Measurements from ENCODE around the gene PTTG2. TPM values are rescaled to one million over a fixed set of nuclear protein-coding genes. Genes with fewer than 3 reads are reported as not detected.

The PTTG2 gene
- total RNA-seq, 1 experiment from 2014 or later, result not detected

DNA sequence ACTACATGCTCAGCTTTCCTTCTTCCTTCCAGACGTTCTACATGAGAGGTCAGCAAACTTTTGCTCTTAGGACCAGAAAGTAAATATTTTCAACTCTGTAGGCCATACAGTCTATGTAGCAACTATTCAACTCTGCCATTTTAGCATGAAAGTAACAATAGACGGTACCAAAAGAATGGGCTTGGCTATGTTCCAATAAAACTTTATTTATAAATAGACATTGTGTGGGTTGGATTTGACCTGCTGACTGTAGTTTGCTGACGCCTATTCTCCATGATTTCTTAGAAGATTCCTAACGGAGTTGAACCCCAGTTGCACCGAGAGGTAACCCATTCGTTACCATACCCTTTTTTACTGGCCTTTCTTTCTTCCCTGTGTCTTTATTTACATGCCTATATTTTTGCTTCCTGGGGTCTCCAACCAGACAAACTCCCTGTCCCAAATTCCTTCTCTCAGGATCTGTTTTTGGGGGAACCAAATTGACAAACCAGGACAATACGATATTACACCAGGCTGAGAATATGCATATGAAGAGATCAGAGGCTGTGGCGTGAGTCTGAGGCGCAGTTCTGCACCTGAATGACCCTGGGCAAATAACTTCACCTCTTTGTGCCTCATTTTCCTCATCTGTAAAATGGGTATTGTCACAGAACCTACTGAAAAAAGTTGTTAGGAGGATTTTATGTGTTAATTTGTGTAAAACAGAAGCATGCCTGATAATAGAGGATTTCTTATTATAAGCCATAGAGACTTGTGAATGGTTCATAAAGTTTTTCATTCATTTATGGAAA, 10.4 kb upstream of the PTTG2 start:
- Histone ChIP-seq H3K9ac (ENCODE audit: low read length) (no peak overlapping the region), H2AFZ (ENCODE audit: low read length) (no peak overlapping the region), H3K4me1 (ENCODE audit: low read length) (no peaks in the 10 kb centered on the region), H3K9me2 (replicated peaks; ENCODE audit: insufficient read depth, low read length) (no peaks in the 10 kb centered on the region), H3K79me2 (ENCODE audit: low read length) (0 out of 2 replicates have a peak, but pooled peaks cover 6% of the 10 kb centered on the region), H3K4me3 (ENCODE audit: low read length) (no peak overlapping the region), H3K36me3 (ENCODE audit: insufficient read depth, low read length) (no peaks in the 10 kb centered on the region), H3K9me3 (ENCODE audit: low read length) (no peaks in the 10 kb centered on the region), H3K27me3 (ENCODE audit: low read length) (no peaks in the 10 kb centered on the region), H4K20me1 (ENCODE audit: insufficient read depth, low read depth, low read length) (no peaks in the 10 kb centered on the region), H3K27ac (ENCODE audit: low read length) (no peak overlapping the region), H3K4me2 (ENCODE audit: low read depth, low read length, poor library complexity, severe bottlenecking) (no peak overlapping the region)
- no peak for DNase-seq

DNA sequence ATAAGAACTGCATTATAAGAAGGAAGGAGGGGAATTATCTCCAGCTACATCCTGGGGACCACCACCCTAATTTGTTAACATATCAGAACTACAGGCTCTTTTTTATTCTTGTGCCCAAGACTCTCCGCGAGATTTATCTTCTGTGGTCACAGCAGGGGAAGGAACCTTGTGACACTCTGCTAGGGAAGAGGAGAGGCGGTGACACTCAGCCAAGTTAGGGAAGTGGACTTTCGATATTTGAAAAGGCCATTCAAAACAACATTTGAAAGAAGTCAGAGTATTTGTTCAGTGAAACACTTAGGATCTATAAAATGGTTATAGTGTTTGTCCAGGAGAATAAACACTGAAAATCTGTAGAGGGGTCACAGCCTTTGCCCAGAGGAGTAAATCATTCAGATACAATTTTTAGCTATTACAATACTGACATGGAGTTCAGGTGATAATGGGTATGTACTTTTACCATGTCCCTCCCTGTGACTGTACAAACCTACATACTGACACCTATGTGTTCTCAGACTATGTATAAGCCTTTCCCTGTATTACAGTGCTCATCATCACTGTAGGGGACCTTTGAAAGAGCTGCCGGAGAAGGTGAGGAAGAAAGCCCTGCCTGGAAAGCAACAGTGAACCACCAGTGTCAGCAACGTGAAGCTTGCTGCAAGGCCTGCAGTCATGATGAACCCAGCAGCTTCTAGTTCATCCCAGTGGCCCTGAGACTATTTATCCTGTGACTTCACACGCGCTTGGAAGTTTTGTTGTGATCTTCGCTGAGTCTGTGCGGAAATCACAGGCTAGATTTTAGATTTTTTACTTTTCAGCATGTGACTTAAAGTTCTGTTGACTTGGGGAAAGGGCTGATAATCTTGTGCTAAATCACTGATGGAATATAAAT, 8.5 kb upstream of the PTTG2 start:
- no peak overlapping the region for H3K4me2 ChIP-seq (ENCODE audit: low read depth, low read length, poor library complexity, severe bottlenecking)
- H3K36me3 ChIP-seq (ENCODE audit: insufficient read depth, low read length), result no peaks in the 10 kb centered on the region
- H2AFZ ChIP-seq (ENCODE audit: low read length), result no peak overlapping the region
- no peaks in the 10 kb centered on the region for H3K9me3 ChIP-seq (ENCODE audit: low read length)
- no peak overlapping the region for H3K27ac ChIP-seq (ENCODE audit: low read length)
- no peaks in the 10 kb centered on the region for H3K27me3 ChIP-seq (ENCODE audit: low read length)
- H3K9ac ChIP-seq (ENCODE audit: low read length), result no peak overlapping the region
- H3K4me3 ChIP-seq (ENCODE audit: low read length), result no peak overlapping the region
- H3K79me2 ChIP-seq (ENCODE audit: low read length), result 0 out of 2 replicates have a peak, but pooled peaks cover 6% of the 10 kb centered on the region
- no peaks in the 10 kb centered on the region for H4K20me1 ChIP-seq (ENCODE audit: insufficient read depth, low read depth, low read length)
- no peaks in the 10 kb centered on the region for H3K9me2 ChIP-seq (replicated peaks; ENCODE audit: insufficient read depth, low read length)
- H3K4me1 ChIP-seq (ENCODE audit: low read length), result no peaks in the 10 kb centered on the region
- DNase-seq, result no peak

DNA sequence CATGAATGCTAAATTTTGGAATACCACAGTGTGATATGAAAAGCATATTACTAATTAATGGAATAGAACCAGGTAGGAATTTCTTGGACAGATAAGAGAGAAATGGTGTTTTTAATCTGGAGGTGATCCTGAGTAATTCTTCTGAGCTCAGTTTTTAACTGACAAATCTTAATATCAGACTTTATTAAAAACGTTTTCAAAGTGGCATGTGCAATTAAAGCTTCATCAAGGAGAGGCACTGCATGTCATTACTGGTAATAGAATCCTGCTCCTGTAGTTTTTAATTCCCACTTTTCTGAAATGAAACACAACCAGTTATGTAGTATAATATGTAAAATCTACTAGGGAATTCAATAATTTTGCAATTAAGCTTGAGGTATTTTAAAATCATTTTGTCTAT, 7.0 kb upstream of the PTTG2 start:
- Histone ChIP-seq H3K9me2 (replicated peaks; ENCODE audit: insufficient read depth, low read length) (no peaks in the 10 kb centered on the region), H3K4me3 (ENCODE audit: low read length) (no peak overlapping the region), H3K27ac (ENCODE audit: low read length) (no peak overlapping the region), H3K27me3 (ENCODE audit: low read length) (no peaks in the 10 kb centered on the region), H3K9ac (ENCODE audit: low read length) (no peak overlapping the region), H3K4me1 (ENCODE audit: low read length) (no peaks in the 10 kb centered on the region), H3K9me3 (ENCODE audit: low read length) (no peaks in the 10 kb centered on the region), H3K79me2 (ENCODE audit: low read length) (0 out of 2 replicates have a peak, but pooled peaks cover 6% of the 10 kb centered on the region), H2AFZ (ENCODE audit: low read length) (no peak overlapping the region), H4K20me1 (ENCODE audit: insufficient read depth, low read depth, low read length) (no peaks in the 10 kb centered on the region), H3K36me3 (ENCODE audit: insufficient read depth, low read length) (no peaks in the 10 kb centered on the region), H3K4me2 (ENCODE audit: low read depth, low read length, poor library complexity, severe bottlenecking) (no peak overlapping the region)
- no peak for DNase-seq

DNA sequence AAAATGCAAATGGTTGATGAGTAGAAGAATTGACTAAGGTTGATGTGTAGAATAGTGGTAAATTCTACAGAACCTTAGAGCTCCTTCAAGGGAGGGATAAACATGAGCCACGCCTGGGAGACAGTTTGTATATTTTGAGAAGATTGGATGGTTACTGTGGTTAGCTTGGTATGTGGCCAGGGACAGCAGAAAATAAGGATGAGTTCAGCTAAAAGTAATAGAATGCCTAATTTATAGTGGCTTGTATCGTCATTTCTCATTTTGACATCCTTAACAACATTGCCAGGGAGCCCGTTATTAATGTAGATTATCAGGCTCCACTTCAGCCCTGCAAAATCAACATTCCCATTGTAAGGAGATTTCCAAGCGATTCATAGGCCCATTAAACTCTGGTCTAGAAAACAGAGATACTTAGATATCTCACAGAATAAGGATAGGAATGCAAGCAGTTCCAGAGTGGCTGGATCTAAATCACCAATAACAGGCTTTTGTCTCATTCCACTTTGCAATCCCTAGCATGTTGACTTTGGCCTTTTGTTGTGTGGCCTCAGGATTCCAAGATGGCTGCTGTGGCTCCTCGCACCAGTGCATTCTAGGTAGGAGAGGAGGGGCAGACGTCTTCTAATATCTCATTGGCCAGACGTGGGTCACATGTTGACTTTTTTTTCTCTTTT, 6.4 kb upstream of the PTTG2 start:
- H3K9me3 ChIP-seq (ENCODE audit: low read length), result no peaks in the 10 kb centered on the region
- no peak for DNase-seq

DNA sequence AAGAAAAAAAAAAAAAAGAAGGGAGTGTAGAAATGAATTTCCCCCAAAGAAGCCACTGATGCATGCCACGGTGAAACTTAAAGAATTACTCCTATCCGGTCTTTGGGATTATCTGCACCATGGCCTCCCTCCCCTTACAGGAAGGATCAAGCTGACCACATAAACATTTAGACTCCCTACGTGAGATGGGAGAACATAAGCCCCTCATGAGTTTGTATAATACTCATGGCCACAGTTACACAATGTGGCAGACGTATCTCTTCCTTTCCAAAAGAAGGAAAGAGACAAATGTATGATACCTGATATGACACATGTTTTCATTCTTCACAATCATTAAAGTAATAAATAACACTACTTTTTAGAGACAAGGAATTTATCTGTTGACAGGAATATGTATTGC, 3.3 kb upstream of the PTTG2 start:
- H3K36me3 ChIP-seq (ENCODE audit: insufficient read depth, low read length), result no peaks in the 10 kb centered on the region
- H3K4me2 ChIP-seq (ENCODE audit: low read depth, low read length, poor library complexity, severe bottlenecking), result no peak overlapping the region
- H3K27ac ChIP-seq (ENCODE audit: low read length), result no peak overlapping the region
- no peaks in the 10 kb centered on the region for H3K4me1 ChIP-seq (ENCODE audit: low read length)
- H3K27me3 ChIP-seq (ENCODE audit: low read length), result no peaks in the 10 kb centered on the region
- H3K79me2 ChIP-seq (ENCODE audit: low read length), result no peaks in the 10 kb centered on the region
- no peak for DNase-seq
- H4K20me1 ChIP-seq (ENCODE audit: insufficient read depth, low read depth, low read length), result no peaks in the 10 kb centered on the region
- H3K9ac ChIP-seq (ENCODE audit: low read length), result no peak overlapping the region
- H3K9me3 ChIP-seq (ENCODE audit: low read length), result no peaks in the 10 kb centered on the region
- H3K4me3 ChIP-seq (ENCODE audit: low read length), result no peak overlapping the region
- H2AFZ ChIP-seq (ENCODE audit: low read length), result no peak overlapping the region
- H3K9me2 ChIP-seq (replicated peaks; ENCODE audit: insufficient read depth, low read length), result no peaks in the 10 kb centered on the region

More for the DNA sequence above, 6.4 kb upstream of the PTTG2 start:
- Histone ChIP-seq H2AFZ (ENCODE audit: low read length) (no peak overlapping the region), H3K4me1 (ENCODE audit: low read length) (no peaks in the 10 kb centered on the region), H3K27ac (ENCODE audit: low read length) (no peak overlapping the region), H3K79me2 (ENCODE audit: low read length) (0 out of 2 replicates have a peak, but pooled peaks cover 6% of the 10 kb centered on the region), H3K4me3 (ENCODE audit: low read length) (no peak overlapping the region), H3K9me2 (replicated peaks; ENCODE audit: insufficient read depth, low read length) (no peaks in the 10 kb centered on the region), H4K20me1 (ENCODE audit: insufficient read depth, low read depth, low read length) (no peaks in the 10 kb centered on the region), H3K9ac (ENCODE audit: low read length) (no peak overlapping the region), H3K4me2 (ENCODE audit: low read depth, low read length, poor library complexity, severe bottlenecking) (no peak overlapping the region), H3K27me3 (ENCODE audit: low read length) (no peaks in the 10 kb centered on the region), H3K36me3 (ENCODE audit: insufficient read depth, low read length) (no peaks in the 10 kb centered on the region)

DNA sequence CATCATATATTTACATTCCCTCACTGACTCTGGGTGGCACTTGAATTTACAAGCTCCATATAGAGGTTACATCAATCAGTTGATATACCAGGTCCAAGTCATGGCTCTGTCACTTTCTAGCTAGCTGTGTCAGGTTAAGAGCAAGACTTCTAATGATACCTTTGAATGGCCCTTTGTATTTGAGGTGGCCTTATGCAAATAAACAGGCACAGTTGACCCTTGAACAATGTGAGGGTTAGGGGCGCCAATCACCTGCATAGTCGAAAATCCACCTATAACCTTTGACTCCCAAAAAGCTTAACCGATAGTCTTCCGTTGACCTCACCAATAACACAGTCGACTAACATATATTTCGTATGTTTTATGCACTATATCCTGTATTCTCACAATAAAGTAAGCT, 1.3 kb upstream of the PTTG2 start:
- Histone ChIP-seq H2AFZ (ENCODE audit: low read length) (no peak overlapping the region), H3K9me2 (replicated peaks; ENCODE audit: insufficient read depth, low read length) (no peaks in the 10 kb centered on the region), H3K27ac (ENCODE audit: low read length) (no peak overlapping the region), H4K20me1 (ENCODE audit: insufficient read depth, low read depth, low read length) (no peaks in the 10 kb centered on the region), H3K4me1 (ENCODE audit: low read length) (no peaks in the 10 kb centered on the region), H3K36me3 (ENCODE audit: insufficient read depth, low read length) (no peaks in the 10 kb centered on the region), H3K27me3 (ENCODE audit: low read length) (no peaks in the 10 kb centered on the region), H3K4me2 (ENCODE audit: low read depth, low read length, poor library complexity, severe bottlenecking) (no peak overlapping the region), H3K4me3 (ENCODE audit: low read length) (no peak overlapping the region), H3K9ac (ENCODE audit: low read length) (no peak overlapping the region), H3K9me3 (ENCODE audit: low read length) (no peaks in the 10 kb centered on the region), H3K79me2 (ENCODE audit: low read length) (no peaks in the 10 kb centered on the region)
- peak; percentile 35 for DNase-seq

DNA sequence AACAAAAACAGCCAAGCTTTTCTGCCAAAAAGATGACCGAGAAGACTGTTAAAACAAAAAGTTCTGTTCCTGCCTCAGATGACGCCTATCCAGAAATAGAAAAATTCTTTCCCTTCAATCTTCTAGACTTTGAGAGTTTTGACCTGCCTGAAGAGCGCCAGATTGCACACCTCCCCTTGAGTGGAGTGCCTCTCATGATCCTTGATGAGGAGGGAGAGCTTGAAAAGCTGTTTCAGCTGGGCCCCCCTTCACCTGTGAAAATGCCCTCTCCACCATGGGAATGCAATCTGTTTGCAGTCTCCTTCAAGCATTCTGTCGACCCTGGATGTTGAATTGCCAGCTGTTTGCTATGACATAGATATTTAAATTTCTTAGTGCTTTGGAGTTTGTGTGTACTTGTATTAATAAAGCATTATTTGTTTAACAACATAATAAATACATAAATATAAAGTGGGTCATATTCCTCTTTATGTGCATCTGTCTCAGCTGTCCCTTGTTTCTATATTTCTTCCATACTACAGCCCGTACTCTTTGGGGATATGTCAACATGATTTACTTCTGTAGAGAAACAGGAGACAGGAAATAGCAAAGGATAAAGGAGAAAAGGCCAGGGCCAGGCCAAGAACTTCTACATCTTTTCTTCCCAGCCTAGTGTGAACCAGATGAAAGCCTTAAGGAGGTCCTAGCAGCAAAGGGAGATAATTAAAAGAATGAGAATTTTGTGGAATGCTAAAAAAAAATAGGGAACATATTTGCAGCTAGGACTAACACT, 667 bp downstream of the PTTG2 start:
- Histone ChIP-seq H3K36me3 (ENCODE audit: insufficient read depth, low read length) (no peaks in the 10 kb centered on the region), H3K4me3 (ENCODE audit: low read length) (no peak overlapping the region), H3K4me1 (ENCODE audit: low read length) (no peaks in the 10 kb centered on the region), H3K9me3 (ENCODE audit: low read length) (no peaks in the 10 kb centered on the region), H3K9ac (ENCODE audit: low read length) (no peak overlapping the region), H3K27me3 (ENCODE audit: low read length) (no peaks in the 10 kb centered on the region), H3K79me2 (ENCODE audit: low read length) (no peaks in the 10 kb centered on the region), H3K27ac (ENCODE audit: low read length) (no peak overlapping the region), H2AFZ (ENCODE audit: low read length) (no peak overlapping the region), H3K9me2 (replicated peaks; ENCODE audit: insufficient read depth, low read length) (no peaks in the 10 kb centered on the region), H3K4me2 (ENCODE audit: low read depth, low read length, poor library complexity, severe bottlenecking) (no peak overlapping the region), H4K20me1 (ENCODE audit: insufficient read depth, low read depth, low read length) (no peaks in the 10 kb centered on the region)
- DNase-seq, result peak; percentile 36
